ENCODE results near the gene UBE2V1. TPM values are rescaled to one million over a fixed set of nuclear protein-coding genes. Genes with fewer than 3 reads are reported as not detected.

Gene UBE2V1
- total RNA-seq, 1 donor from 2014 or later = 62.5 TPM

GRCh38 chr20:50097843-50098242 is 15.1 kb downstream of the UBE2V1 start:
- no peak overlapping the region for H3K4me3 ChIP-seq (ENCODE audit: low read depth, low read length)
- TF ChIP-seq CTCF (IDR thresholded peaks at IDR 0.05; ENCODE audit: insufficient read depth, low read length, poor library complexity, severe bottlenecking) = no peak
- DNase-seq (ENCODE audit: low read depth) = no peak
- H3K36me3 ChIP-seq (ENCODE audit: control insufficient read depth, insufficient read depth, low read length) = no peaks in the 10 kb centered on the region
- H3K27me3 ChIP-seq (ENCODE audit: control insufficient read depth, insufficient read depth, low read length) = no peaks in the 10 kb centered on the region

- Histone ChIP-seq H3K27me3 (ENCODE audit: control insufficient read depth, insufficient read depth, low read length) (no peaks in the 10 kb centered on the region), H3K4me3 (ENCODE audit: low read depth, low read length) (no peak overlapping the region), H3K36me3 (ENCODE audit: control insufficient read depth, insufficient read depth, low read length) (no peaks in the 10 kb centered on the region)
- no peak for DNase-seq (ENCODE audit: low read depth)
- TF ChIP-seq CTCF (IDR thresholded peaks at IDR 0.05; ENCODE audit: insufficient read depth, low read length, poor library complexity, severe bottlenecking) = no peak
Measured at GRCh38 chr20:50096237-50096636, 16.7 kb downstream of the UBE2V1 start.

GRCh38 chr20:50095476-50096078 is 17.4 kb downstream of the UBE2V1 start:
- H3K36me3 ChIP-seq (ENCODE audit: control insufficient read depth, insufficient read depth, low read length) = no peaks in the 10 kb centered on the region
- no peak for DNase-seq (ENCODE audit: low read depth)
- TF ChIP-seq CTCF (IDR thresholded peaks at IDR 0.05; ENCODE audit: insufficient read depth, low read length, poor library complexity, severe bottlenecking) = no peak

GRCh38 chr20:50094522-50094921 is 18.4 kb downstream of the UBE2V1 start:
- H3K4me3 ChIP-seq (ENCODE audit: low read depth, low read length) = no peak overlapping the region
- no peak for DNase-seq (ENCODE audit: low read depth)
- no peak for TF ChIP-seq CTCF (IDR thresholded peaks at IDR 0.05; ENCODE audit: insufficient read depth, low read length, poor library complexity, severe bottlenecking)
- H3K27me3 ChIP-seq (ENCODE audit: control insufficient read depth, insufficient read depth, low read length) = no peaks in the 10 kb centered on the region
- no peaks in the 10 kb centered on the region for H3K36me3 ChIP-seq (ENCODE audit: control insufficient read depth, insufficient read depth, low read length)

More at GRCh38 chr20:50095476-50096078, 17.4 kb downstream of the UBE2V1 start:
- Histone ChIP-seq H3K27me3 (ENCODE audit: control insufficient read depth, insufficient read depth, low read length) (no peaks in the 10 kb centered on the region), H3K4me3 (ENCODE audit: low read depth, low read length) (no peak overlapping the region)

GRCh38 chr20:50093240-50093639 is 19.7 kb downstream of the UBE2V1 start:
- no peak for TF ChIP-seq CTCF (IDR thresholded peaks at IDR 0.05; ENCODE audit: insufficient read depth, low read length, poor library complexity, severe bottlenecking)
- no peak for DNase-seq (ENCODE audit: low read depth)
- no peaks in the 10 kb centered on the region for H3K36me3 ChIP-seq (ENCODE audit: control insufficient read depth, insufficient read depth, low read length)
- no peaks in the 10 kb centered on the region for H3K27me3 ChIP-seq (ENCODE audit: control insufficient read depth, insufficient read depth, low read length)
- no peak overlapping the region for H3K4me3 ChIP-seq (ENCODE audit: low read depth, low read length)

GRCh38 chr20:50092436-50092835 is 20.5 kb downstream of the UBE2V1 start:
- no peaks in the 10 kb centered on the region for H3K27me3 ChIP-seq (ENCODE audit: control insufficient read depth, insufficient read depth, low read length)
- no peak for DNase-seq (ENCODE audit: low read depth)
- TF ChIP-seq CTCF (IDR thresholded peaks at IDR 0.05; ENCODE audit: insufficient read depth, low read length, poor library complexity, severe bottlenecking) = no peak
- no peak overlapping the region for H3K4me3 ChIP-seq (ENCODE audit: low read depth, low read length)
- H3K36me3 ChIP-seq (ENCODE audit: control insufficient read depth, insufficient read depth, low read length) = no peaks in the 10 kb centered on the region

Measured in kidney epithelial cell (primary cell).